ENCODE measurements around the gene TAS1R1.

- TF ChIP-seq CTCF (IDR thresholded peaks at IDR 0.05) = no peak
- no peak for TF ChIP-seq POLR2A (IDR thresholded peaks at IDR 0.05)
These were observed 32.3 kb downstream of the TAS1R1 start for GRCh38 chr1:6587261-6588005.
